CD4-positive, alpha-beta T cell treated with Interleukin-10 for 1 hour (primary cell): ENCODE measurements around the gene YY2.
"Not testable (repeated sequence)": the region's sequence is repeated elsewhere in the genome, so short reads cannot be mapped to it uniquely, and the experiment has no call there.

Experiments
- DNase-seq: peaks from one replicate; pipeline ENCODE4 v3.0.0-alpha.2; 2020

YY2 gene

DNA sequence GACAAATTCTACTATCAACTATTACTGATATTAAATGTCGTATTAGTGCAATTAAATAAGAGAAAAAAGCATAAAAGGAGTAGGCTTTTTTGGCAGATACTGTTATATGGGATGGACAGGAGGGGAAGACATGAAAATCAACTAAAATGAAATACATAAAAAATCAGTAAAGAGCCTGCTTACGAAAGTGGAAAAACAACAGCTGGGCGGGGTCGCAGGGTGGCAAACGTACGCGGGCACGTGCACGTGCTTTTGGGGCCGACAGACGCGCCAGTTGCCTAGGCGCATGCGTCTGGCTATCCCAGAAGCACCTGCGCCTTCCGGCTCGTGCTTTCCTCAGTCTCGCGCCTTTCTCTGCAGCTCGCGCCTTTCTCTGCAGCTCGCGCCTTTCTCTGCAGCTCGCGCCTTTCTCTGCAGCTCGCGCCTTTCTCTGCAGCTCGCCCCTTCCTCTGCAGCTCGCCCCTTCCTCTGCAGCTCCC lies at the start of gene YY2:
TSS of gene YY2 (plus strand) at position 51 of the 479 bp plus-strand sequence. CDS start 498 bp downstream, outside the sequence.
- DNase-seq = no peak

DNA sequence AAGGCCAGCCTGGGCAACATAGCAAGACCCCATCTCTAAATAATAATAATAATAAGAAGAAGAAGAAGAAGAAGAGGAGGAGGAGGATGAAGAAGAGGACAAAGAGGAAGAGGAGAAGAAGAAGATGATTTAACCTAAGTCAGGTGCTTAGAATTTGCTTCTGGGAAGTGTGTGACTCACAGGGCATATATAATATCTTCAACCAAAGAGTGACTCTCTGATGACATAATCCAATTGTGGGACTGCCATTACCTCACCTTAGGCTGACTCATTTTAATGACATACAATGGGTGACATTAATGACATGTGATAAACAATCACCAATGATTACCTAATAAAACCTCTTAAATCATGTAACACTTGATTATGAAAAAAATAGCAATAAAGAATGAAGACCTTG lies 49.1 kb upstream of the YY2 start:
- no peak for DNase-seq

DNA sequence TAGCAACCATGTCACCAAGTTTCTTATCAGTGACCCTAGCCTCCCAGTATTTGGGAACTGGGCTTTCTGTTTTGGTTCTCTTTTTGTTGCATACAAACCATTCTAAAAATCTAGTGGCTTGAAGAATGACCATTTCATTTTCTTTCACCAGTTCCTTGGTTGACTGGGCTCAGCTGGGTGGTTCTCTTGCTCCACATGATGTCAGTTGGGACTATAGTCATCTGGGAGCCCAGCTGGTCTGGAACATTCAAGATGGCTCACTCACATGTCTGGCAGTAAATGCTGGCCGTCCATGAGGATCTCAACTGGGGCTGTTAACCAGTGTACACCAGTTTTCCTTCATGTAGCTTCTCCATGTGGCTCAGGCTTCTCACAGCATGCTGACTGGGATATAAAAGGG lies 44.0 kb upstream of the YY2 start:
- no peak for DNase-seq

DNA sequence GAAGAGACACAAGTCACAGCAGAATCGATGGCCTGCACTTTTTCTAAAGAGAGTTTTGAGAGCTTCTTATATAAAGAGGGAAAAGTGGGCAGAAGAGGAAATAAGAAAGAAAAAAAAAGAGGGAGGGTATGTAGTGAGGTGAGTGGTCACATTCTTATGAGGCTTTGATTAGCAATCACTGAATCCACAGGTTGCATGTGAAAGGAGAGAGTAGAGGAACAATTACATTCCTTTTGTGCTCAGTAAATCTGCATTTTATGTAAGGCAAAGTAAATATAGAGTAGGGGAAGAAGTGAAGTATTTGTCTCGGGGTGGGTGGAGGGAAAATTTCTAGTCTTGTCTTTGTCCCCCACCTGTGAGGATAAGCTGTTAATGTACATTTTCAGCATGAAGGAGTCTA lies 43.2 kb upstream of the YY2 start:
- no peak for DNase-seq

DNA sequence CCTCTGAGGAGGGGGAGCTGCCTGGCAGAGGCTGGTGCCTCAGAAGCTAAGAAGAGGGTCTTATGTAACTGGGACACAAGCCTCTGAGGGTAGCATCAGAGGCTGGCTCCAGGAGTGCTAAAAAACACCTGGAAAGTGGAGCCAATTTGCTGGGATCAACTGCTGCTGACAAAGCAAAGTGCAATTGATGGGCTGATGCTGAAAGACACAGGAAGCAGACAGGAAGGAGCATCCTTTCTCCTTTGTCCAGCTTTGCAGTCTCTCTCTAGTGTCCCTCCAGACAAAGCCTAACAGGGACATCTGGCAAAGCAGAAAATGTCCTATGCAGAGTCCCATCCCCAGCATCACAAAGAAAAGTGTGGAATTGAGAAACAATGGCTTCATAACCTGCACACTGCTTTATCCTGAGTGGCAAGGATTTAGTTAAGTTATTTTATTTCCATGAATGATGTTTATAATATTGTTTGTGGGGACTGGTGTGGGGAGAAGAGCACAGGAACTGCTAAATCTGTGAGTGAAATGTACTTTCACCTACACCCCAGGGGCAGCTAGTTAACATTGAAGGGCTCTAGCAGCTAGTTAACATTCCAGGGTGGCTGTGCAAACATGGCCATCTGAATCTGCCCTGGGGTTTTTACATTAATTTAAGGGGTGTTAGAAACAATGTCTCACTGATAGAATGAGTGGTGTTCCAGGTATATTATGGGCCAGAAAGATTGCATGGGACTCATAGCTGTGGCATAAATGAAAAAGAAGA lies 42.0 kb upstream of the YY2 start:
- no peak for DNase-seq

DNA sequence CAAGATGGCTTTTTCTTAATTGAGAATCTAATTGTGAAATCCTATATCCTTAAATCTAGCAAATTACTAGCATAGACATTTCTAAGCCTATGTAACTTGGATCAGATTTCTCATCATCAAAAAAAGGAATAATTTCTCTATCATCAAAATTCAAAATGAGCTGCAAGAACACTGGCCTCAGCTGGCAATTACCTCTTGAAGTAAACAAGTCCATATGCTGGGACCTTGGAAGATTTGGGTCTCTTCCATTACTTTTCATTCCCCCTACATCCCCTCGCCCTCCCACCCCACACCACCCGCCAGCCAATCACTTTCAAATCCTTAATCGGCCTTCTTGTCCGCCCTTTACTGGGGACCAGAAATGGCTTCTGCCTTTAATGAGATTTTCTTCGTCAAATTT lies 39.7 kb upstream of the YY2 start:
- DNase-seq = no peak

DNA sequence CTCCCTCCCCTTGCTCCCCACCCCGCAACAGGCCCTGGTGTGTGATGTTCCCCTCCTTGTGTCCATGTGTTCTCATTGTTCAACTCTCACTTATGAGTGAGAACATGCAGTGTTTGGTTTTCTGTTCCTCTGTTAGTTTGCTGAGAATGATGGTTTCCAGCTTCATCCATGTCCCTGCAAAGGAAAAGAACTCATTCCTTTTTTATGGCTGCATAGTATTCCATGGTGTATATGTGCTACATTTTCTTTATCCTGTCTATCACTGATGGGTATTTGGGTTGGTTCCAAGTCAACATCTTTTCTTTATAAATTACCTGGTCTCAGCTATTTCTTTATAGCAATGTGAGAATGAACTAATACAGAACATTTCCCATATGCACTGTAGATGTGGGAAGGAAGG lies 35.6 kb upstream of the YY2 start:
- not testable (repeated sequence) for DNase-seq

DNA sequence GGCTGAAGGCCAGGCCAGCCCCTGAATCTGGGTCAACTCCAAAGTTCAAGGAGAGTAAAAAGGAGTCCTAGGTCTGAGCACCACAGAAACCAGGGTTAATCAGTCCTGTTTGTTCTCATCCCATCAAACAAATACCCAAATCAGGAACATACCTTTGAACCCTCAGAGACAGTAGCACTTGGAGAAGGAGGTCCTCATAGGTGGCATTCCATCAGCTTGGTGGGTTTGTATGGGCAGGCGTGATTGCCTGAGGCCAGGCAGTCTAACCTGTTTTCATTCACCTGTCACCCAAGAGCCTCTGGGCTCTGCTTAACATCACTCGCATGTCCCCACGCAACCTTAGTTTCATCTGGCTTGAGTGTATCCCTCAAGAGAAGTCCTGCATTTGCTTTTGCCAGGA lies 33.9 kb upstream of the YY2 start:
- no peak for DNase-seq

DNA sequence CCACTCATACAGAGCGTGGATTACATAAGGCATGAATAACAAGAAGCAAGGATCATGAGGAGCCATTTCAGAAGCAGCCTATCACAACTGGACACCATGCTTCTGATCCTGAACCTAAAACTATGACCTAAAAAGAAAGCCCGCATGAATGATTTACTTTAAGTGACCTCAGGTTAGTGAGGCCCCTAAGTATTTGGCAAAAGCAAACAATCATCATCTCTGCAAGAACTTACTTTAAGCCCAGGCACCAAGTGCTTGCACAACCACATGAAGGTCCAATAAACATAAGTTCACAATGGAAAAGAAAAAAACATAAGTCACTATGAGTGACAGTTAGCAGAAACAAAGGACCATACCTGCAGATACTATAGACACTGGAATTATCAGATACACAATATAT lies 24.3 kb upstream of the YY2 start:
- DNase-seq = no peak

DNA sequence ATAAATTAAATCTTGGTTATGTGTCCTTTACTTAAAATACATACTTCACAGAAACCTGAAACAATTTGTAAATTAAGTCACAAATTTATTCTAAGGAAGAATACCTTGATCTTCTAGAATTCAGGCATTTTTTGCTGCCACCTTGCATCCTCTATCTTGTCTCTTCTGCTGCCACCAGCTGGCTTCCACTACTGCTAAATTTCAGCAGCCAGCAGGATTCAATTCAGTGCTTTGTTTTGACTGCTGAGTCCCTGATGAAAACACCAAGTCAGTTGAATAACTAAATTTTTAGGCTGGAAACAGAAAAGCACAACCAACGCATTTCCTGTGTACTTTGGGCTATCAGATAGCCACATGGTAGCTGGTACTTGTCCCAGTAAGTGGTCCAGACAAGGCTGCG lies 18.7 kb upstream of the YY2 start:
- DNase-seq = no peak

DNA sequence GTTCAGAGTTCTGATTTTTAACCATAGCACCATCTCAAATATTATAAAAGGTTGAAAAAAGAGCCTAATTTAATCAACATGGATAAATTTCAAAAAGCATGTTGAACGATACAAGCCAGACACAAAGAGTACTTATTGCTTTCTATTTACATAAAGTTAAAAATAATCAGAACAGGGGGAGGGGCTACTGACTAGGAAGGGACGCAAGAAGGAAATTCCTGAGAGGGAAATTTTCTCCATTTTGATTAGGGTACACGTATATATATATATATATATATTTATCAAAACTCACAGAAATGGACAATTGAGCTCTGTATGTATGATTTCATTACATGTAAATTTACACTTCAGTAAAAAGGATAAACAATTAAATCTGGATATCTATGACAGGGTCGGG lies 16.9 kb upstream of the YY2 start:
- peak; percentile 12 for DNase-seq

DNA sequence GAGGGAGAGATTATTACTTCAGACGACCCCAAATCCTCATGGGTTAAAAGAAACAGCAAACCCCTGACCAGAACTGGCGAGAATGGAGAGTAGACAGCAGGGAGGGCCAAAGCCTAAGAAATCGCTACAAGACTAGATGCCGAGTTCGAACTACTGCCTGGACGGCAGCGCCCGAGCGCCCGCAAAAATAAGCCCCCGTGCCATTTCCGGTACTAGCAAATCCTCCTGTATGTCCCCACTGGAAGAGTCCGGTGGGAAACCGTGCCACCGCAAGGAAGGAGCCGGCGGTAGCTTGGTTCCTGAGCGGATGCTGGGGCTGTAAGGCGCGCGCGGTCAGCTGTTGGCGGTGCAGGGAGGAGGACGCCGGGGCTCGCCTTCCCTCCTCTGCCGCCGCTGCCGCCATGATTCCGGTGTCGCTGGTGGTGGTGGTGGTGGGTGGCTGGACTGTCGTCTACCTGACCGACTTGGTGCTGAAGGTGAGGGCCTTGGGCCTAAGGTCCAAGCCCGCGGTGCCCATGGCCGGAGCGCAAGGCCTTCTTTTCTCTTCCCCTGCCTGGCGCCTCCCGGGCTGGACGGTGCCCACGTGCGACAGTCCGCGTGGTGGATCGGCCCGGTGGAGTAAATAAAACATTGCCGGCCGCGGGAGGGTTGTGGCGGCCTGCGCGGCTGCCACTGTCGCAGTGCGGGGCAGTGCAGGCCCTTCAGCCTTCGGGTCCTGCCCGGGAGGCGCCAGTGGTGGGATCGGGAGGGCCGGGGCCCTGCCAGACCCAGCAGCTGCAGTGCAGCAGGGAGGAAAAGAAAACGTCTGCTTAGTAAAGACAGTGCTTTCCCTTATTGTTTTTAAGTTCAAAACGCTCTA lies 16.2 kb upstream of the YY2 start, which contains the start of gene MBTPS2:
TSS of gene MBTPS2 (plus strand) at position 284 of the 859 bp plus-strand sequence. CDS start at position 402, 118 bp downstream.
- peak; percentile 84 for DNase-seq

DNA sequence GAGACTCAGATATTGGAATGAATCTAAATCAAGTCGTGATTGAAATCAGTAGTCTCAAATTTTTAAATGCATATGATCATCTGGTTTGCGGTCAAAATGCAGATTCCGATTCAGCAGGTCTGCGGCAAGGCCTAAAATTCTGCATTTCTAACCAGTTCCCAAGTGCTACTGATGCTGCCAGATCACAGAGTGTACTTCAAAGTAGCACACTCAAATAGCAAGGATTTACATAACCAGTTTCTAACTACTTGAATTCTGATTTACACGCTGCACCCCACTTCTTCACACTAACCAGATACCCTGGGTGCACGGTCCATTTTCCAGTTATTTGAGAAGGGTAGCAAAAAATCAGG lies 15.6 kb upstream of the YY2 start:
- no peak for DNase-seq

DNA sequence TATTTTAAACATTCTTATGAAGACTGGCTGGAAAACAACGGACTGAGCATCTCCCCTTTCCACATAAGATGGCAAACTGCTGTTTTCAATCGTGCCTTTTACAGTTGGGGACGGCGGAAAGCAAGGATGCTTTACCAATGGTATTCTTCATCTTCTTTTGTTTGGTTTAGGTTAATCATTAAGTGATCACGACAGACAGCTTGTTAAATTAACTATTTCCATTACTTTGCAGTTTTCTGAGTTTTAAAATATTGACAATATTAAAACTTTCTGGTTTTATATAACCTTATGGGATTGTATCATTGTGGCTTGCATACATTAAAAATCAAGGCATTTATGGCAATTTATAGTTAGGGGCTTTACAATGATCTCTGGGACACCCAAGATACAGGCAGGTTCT lies 12.6 kb upstream of the YY2 start:
- no peak for DNase-seq

DNA sequence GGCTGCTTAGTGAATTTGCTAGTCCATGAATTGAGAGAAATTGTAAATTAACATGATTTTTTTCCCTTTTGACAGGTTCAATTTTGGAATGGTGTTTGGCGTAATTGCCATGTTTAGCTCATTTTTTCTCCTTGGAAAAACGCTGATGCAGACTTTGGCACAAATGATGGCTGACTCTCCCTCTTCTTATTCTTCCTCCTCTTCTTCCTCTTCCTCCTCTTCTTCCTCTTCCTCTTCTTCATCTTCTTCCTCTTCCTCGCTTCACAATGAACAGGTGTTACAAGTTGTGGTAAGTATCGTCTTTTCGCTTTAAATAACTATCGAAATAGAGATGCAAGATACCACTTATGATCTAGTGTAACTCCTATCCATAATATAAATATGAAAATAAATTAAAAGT lies 10.7 kb upstream of the YY2 start:
- no peak for DNase-seq

DNA sequence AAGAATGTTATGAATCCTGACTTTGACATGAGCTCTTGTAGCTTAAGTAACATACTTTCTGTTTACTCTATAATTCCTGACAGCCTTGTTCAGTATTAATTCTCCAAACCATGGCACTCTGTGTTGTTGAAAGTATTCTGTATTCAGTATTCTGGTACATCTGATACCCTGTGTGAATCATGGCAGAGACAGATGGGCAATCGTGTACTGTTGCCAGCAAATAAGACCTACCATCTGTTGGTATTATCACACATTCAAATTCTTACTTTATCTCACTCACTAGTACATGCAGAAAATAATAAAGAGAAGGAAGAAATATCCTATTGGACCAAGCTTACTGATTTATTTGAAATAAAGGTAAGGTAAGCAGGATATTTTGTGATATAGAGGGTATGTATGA lies 8.4 kb upstream of the YY2 start:
- no peak for DNase-seq

DNA sequence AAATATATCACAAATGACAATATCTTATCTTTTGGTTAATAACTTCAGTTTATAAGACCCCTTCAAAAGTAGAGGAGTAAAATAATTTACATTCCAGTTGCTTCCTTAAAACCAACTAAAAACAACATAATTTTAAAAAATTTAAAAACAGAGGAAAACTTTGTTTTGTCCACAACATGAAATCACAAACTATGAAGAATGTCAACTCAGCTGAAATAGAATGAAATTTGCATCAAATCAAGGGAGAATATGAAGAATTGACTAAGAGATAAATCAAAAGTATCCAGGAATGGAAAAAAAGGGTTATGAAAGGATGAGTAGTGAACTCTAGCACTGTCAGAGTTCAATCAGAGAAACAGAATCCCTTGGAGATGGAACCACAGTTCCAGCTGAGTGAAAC lies 2.2 kb upstream of the YY2 start:
- no peak for DNase-seq

DNA sequence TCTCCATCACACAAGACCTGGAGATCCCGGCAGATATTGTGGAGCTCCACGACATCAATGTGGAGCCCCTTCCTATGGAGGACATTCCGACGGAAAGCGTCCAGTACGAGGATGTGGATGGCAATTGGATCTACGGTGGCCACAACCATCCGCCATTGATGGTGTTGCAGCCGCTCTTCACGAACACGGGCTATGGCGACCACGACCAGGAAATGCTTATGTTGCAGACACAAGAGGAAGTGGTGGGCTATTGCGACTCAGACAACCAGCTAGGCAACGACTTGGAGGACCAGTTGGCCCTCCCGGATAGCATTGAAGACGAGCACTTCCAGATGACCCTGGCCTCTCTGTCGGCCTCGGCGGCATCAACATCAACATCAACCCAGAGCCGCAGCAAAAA lies 717 bp downstream of the YY2 start:
- DNase-seq = no peak

DNA sequence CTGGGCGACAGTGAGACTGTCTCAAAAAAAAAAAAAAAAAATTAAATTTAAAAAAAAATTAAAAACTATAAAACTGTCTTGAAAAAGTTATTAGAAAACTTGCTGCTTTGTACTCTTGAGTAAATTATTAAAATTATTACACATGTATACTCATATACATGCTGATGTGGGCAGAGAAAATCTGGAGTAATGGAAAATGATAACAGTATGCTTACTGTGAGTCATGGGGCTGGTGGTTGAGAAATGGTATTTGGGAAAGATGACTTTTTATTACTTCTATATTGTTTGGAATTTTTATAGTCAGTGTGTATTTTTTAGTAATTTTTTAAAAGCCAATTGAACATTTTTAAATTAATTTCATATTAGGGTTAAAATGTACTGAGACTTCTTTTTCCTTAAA lies 7.5 kb downstream of the YY2 start:
- DNase-seq = no peak

DNA sequence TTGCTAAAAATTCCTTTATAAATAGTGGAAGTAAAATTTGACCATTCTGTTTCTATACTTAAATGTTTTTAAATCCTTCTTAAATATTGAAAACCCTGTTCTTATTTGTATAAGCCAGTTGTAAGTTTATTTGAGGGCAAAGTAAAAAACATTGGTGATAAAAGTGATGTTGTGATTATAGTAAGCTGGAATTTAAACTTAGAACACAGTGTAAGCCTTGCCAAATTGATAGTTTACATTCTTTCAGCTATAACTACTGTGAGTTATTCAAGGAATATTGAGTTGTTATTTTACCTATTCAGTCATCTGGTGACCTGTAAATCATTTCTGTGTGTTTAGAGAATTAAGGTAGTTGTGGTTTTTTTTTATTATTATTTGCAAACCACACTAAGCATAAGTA lies 9.6 kb downstream of the YY2 start:
- no peak for DNase-seq

DNA sequence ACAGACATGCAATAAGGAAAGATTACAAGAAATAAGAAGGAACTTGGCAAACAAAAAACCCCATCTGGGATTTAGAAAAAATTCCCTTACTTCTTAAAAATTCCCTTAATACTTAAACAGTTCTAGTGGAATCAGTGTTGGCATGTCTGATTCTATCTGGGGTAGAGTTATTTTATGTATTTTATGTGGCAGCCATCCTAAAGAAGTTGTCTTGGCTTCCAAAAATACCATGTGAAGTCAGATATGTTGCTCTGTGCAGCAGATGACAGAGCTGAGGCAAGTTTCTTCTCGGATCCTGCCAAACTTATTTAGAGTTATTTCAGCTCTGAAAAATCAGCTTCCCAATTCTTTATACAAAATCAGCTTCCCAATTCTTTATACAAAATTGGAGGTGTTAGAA lies 14.7 kb downstream of the YY2 start:
- no peak for DNase-seq

DNA sequence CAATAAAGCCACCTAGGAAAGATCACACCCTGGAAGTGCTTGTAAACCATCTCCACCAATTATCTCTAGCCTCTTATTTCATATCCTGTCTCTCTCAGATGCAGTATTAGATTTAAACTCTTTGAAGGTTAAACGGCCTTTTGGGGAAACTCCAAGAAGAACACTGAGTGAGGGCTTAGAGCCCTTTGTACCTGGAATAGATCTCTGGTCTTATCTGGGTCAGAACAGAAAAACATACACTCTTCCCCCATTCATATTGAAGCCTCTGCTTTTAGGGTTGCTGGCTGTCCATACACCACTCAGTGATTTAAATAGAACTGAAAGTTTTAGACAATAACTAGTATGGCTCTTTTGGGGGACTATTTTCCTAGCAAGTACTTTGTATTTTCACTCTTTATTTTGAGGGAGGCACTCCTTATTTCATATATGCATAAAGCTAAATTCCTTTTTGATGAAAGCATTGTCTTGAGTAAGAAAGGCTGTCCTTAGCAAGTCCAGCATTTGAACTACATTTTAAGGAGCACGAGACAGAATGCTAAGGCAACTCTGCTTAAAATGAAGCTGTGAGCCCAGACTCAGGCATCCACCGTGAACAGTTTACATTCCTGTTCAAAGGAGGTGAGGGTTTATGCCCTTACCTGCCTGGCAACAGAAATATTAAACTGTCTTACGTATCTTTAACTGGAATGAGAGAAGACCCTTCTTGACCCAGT lies 17.4 kb downstream of the YY2 start:
- DNase-seq = no peak

DNA sequence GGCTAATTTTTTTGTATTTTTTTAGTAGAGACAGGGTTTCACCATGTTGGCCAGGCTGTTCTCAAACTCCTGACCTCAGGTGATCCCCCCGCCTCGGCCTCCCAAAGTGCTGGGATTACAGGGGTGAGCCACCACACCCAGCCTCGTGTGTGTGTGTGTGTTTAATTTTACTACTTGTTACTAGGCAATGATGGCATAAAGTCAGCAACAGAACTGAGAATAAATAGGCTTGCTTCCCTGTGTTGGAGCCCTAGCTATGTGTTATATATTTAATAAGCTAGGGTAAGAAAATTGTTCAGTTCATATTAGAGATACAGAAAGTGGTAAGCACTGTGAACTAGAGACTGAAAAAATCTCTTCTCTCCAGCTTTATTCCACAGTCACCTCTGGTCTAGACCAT lies 18.4 kb downstream of the YY2 start:
- DNase-seq = not testable (repeated sequence)

DNA sequence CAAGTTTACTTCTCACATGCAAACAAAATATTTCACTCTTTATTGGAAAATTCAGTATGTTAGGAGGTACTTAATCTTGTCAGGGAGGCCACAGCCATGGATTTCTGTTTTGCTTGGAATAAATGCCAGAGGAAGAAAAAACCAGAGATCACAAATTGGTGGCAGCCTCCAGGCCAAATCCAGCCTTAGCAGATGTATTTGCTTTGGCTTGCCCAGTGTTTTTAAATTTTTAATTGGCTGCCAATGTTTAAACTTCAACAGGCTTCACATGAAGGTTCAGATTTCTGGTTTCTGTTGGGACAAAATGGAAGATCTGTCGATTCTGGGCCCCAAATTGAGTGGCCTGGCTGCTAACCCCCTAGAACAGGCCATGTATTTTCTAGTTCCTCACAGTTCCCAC lies 19.2 kb downstream of the YY2 start:
- DNase-seq = no peak
